Measurements from ENCODE around the gene NRCAM. TPM values are rescaled to one million over a fixed set of nuclear protein-coding genes. Genes with fewer than 3 reads are reported as not detected.

Gene NRCAM
- total RNA-seq, 1 experiment from 2014 or later = 1.1 TPM

DNA sequence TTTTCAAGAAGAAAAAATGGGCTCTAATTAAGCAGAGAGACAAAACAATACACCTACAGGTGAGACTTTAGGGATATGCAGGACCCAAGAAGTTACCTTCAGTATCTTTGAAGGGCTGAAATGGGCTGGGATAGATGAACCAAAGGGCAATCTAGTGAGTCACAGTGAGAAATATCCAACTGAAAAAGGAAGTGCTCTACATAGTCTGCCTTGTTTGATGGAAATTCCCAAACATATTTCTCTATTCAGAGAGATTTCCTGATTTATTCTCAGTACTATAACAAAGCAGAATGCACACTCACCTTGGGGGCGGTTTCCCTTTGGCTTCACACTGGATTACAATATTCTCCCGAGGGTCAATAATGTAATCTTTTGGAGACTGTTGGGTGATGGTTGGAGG, 222.0 kb downstream of the NRCAM start:
- DNase-seq (ENCODE audit: unreplicated experiment) = no peak
- BruUV-seq (replicated peaks) = TSS peak; percentile 45
- H3K4me3 Mint-ChIP-seq (ENCODE audit: unreplicated experiment) = no peak overlapping the region

DNA sequence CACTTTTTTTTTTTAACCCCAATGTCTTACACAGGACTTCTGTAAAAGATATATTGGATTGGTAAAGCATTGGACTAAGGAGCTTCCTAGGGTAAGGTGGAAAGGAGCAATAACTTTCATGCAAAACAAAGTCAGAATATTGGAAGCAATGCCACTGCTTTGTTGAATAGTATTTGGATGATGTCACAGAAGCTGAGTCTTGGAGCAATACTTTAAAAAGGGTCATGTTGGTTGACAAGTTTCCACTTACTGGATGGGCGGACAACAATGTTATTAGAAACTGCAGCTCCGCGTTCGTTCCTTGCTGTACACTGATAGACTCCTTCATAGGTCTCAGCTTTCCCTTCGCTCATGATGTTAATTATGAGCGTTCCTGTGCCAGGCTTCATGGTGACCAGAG, 224.2 kb downstream of the NRCAM start:
- Mint-ChIP-seq H3K4me3 (ENCODE audit: unreplicated experiment) (no peak overlapping the region), H3K27me3 (ENCODE audit: insufficient read depth, unreplicated experiment) (no peaks in the 10 kb centered on the region), H3K36me3 (ENCODE audit: insufficient read depth, unreplicated experiment) (no peaks in the 10 kb centered on the region), H3K4me1 (ENCODE audit: insufficient read depth, unreplicated experiment) (peaks cover 21% of the 10 kb centered on the region), H3K9me3 (ENCODE audit: unreplicated experiment) (no peaks in the 10 kb centered on the region), H3K27ac (ENCODE audit: low read depth, unreplicated experiment) (no peak overlapping the region)
- intact Hi-C loops (cut with micrococcal nuclease) = no loop called here
- TF ChIP-seq, protein P1, sequence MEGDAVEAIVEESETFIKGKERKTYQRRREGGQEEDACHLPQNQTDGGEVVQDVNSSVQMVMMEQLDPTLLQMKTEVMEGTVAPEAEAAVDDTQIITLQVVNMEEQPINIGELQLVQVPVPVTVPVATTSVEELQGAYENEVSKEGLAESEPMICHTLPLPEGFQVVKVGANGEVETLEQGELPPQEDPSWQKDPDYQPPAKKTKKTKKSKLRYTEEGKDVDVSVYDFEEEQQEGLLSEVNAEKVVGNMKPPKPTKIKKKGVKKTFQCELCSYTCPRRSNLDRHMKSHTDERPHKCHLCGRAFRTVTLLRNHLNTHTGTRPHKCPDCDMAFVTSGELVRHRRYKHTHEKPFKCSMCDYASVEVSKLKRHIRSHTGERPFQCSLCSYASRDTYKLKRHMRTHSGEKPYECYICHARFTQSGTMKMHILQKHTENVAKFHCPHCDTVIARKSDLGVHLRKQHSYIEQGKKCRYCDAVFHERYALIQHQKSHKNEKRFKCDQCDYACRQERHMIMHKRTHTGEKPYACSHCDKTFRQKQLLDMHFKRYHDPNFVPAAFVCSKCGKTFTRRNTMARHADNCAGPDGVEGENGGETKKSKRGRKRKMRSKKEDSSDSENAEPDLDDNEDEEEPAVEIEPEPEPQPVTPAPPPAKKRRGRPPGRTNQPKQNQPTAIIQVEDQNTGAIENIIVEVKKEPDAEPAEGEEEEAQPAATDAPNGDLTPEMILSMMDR (IDR thresholded peaks at IDR 0.05; ENCODE audit: unreplicated experiment) = no peak
- ChIA-PET POLR2A (no interaction called here), CTCF (interaction anchor here (0.5 to 0.6 kb wide), 3 partner anchors 86 to 320 kb away, joined by 3 read pairs; no protein-coding TSS in a partner anchor)
- DNase-seq (ENCODE audit: unreplicated experiment) = no peak
- no TSS peak for BruUV-seq (replicated peaks)

More for the DNA sequence above, 222.0 kb downstream of the NRCAM start:
- Mint-ChIP-seq H3K36me3 (ENCODE audit: insufficient read depth, unreplicated experiment) (no peaks in the 10 kb centered on the region), H3K9me3 (ENCODE audit: unreplicated experiment) (no peaks in the 10 kb centered on the region), H3K27ac (ENCODE audit: low read depth, unreplicated experiment) (no peak overlapping the region), H3K27me3 (ENCODE audit: insufficient read depth, unreplicated experiment) (no peaks in the 10 kb centered on the region), H3K4me1 (ENCODE audit: insufficient read depth, unreplicated experiment) (peaks cover 21% of the 10 kb centered on the region)
- TF ChIP-seq, protein P1 (IDR thresholded peaks at IDR 0.05; ENCODE audit: unreplicated experiment) = no peak
- POLR2A ChIA-PET = no interaction called here
- CTCF ChIA-PET = no interaction called here
- intact Hi-C loops (cut with micrococcal nuclease) = no loop called here

DNA sequence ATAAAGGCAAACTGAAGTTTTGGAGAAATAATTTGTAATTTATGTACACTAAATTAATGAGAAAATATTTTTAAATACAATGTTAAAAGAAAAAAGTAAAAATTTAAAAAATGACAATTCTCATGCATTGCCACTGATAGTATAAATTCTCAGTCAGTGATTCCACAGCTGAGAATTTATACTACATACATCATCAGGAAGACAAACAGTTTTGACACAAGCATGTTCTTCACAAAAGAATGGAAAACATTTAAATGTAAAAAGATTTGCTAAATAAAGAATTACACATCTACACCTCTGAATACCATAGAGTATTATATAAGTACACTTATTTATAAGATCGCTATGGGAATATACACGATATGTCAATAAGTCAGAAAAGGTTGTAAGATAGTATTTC, 225.0 kb downstream of the NRCAM start:
- TF ChIP-seq, protein P1 (IDR thresholded peaks at IDR 0.05; ENCODE audit: unreplicated experiment) = no peak
- Mint-ChIP-seq H3K4me3 (ENCODE audit: unreplicated experiment) (no peak overlapping the region), H3K36me3 (ENCODE audit: insufficient read depth, unreplicated experiment) (no peaks in the 10 kb centered on the region), H3K4me1 (ENCODE audit: insufficient read depth, unreplicated experiment) (peaks cover 26% of the 10 kb centered on the region), H3K27ac (ENCODE audit: low read depth, unreplicated experiment) (no peak overlapping the region), H3K27me3 (ENCODE audit: insufficient read depth, unreplicated experiment) (no peaks in the 10 kb centered on the region), H3K9me3 (ENCODE audit: unreplicated experiment) (no peaks in the 10 kb centered on the region)
- ChIA-PET POLR2A (no interaction called here), CTCF (no interaction called here)
- no TSS peak for BruUV-seq (replicated peaks)
- intact Hi-C loops (cut with micrococcal nuclease) = no loop called here
- no peak for DNase-seq (ENCODE audit: unreplicated experiment)

DNA sequence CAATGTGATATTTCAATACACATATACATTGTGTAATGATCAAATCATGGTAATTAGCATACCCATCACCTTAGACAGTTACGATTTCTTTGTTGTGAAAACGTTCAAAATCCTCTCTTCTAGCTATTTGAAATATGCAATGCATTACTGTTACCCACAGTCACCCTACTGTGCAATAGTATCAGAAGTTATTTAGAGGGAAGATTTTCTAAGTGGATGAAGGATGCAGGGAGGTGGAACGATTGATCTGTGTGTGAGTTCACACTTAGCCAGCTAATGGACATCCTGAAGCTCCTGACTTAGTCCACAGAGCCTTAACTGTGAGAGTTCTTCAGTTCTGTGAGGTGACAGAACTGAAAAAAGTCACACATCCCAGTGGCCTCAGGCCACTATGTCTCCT, 228.9 kb downstream of the NRCAM start:
- no peak for DNase-seq (ENCODE audit: unreplicated experiment)
- TF ChIP-seq, protein P1 (IDR thresholded peaks at IDR 0.05; ENCODE audit: unreplicated experiment) = no peak
- ChIA-PET CTCF (interaction anchor here (0.7 kb wide), 1 partner anchor 25 kb away, joined by 3 read pairs; no protein-coding TSS in a partner anchor), POLR2A (interaction anchor here (1.6 kb wide), 1 partner anchor 34 kb away, joined by 3 read pairs; no protein-coding TSS in a partner anchor)
- Mint-ChIP-seq H3K4me3 (ENCODE audit: unreplicated experiment) (no peak overlapping the region), H3K27ac (ENCODE audit: low read depth, unreplicated experiment) (no peak overlapping the region), H3K27me3 (ENCODE audit: insufficient read depth, unreplicated experiment) (no peaks in the 10 kb centered on the region), H3K9me3 (ENCODE audit: unreplicated experiment) (no peaks in the 10 kb centered on the region), H3K4me1 (ENCODE audit: insufficient read depth, unreplicated experiment) (peaks cover 5% of the 10 kb centered on the region), H3K36me3 (ENCODE audit: insufficient read depth, unreplicated experiment) (no peaks in the 10 kb centered on the region)
- BruUV-seq (replicated peaks) = no TSS peak
- intact Hi-C loops (cut with micrococcal nuclease) = no loop called here

All from MCF 10A (cell line).